ENCODE data around the gene SDCBP2.

SDCBP2 gene

GRCh38 chr20:1328680-1329330, at the start of gene SDCBP2:
SDCBP2 (minus strand) TSS chr20:1329139; CDS start chr20:1320416, 8,723 bp downstream.
- no peak for DNase-seq

GRCh38 chr20:1378735-1379125, 49.8 kb upstream of the SDCBP2 start:
- DNase-seq, result no peak

GRCh38 chr20:1377984-1378734, 49.2 kb upstream of the SDCBP2 start:
- DNase-seq, result no peak

DNA sequence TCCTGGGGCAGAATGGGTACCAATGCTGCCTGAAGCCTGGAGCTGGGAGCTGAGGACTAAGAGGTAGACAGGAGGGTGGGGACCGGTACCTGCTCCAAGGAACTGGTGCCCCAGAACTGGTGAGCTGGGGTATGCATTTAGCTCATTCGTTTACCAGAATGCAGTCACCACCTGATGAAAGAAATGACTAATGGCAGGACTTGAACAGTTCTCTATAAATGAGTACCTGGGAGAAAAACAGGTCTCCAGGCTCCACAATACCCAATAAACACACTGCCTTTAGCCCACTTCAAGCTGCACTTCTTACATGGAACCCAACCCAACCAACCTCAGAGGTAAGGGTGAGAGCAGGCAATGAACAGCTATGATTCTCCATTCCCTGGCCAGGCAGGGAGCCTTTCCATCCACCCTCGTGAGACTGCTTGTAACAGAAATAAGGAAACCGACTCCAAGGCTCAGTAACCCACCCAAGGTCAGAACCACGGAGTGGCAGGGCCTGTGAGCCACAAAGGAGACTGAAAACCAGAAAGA, 48.5 kb upstream of the SDCBP2 start:
- no peak for DNase-seq

- no peak for DNase-seq
These were observed 47.7 kb upstream of the SDCBP2 start for GRCh38 chr20:1376408-1377270.

DNA sequence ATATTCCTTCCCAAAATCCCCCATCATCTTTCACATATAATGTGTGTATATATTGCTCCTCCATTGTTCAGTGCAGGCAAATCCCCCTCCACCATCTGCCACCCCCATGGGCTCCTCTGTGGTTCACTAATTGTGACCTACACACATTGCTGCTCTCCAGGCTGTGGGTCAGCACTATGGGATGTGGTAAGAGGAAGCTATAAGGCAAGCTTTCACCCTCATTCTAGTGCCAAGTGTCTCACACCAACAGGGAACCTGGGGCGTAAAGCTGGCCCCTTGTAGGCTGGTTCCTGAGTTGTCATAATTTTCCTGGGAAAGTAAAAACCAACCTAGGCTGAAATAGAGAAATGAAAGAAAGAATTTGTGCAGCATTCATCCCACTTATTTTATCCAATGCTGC, 47.1 kb upstream of the SDCBP2 start:
- DNase-seq, result no peak

- DNase-seq, result no peak
These were observed 46.6 kb upstream of the SDCBP2 start for GRCh38 chr20:1375515-1375914.

DNA sequence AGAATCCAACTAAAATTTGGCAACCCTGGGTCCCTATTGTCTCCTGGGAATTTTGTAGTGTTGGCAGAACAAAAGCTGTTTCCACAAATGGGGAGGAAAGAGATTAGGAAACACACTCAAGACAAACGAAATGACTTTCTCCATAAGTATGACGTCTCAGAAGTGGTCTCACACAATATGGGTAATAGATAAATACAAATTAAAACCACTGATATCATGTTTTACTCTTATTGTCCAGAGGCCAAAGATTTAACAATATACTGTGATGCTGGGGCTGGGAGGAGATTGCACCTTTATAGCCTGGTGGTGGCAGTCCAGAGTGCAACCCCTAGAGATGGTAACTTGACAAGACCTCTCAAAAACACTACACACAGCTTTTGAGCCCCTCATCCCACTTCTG, 45.3 kb upstream of the SDCBP2 start:
- DNase-seq, result no peak

DNA sequence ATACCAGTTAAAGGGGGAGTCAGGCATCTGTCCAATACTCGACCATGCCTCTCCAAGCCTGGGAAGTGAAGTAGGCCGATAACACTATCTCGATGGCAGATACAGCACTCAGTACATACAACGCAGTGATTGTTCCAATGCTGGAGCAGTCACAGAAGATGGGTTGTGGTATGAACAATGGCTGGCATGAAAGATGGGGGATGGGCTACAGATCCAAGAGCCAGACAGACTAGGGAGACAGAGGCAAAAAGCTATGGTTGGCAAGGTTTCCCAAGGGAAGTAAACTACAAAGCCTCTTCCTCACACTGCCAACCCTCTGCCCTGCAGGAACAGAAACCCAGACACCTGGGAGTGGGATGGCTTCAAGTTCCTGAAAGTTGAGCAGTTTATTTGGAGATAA, 44.7 kb upstream of the SDCBP2 start:
- no peak for DNase-seq

- no peak for DNase-seq
These were observed 44.1 kb upstream of the SDCBP2 start for GRCh38 chr20:1373036-1373435.

- DNase-seq, result no peak
These were observed 43.0 kb upstream of the SDCBP2 start for GRCh38 chr20:1371830-1372539.

DNA sequence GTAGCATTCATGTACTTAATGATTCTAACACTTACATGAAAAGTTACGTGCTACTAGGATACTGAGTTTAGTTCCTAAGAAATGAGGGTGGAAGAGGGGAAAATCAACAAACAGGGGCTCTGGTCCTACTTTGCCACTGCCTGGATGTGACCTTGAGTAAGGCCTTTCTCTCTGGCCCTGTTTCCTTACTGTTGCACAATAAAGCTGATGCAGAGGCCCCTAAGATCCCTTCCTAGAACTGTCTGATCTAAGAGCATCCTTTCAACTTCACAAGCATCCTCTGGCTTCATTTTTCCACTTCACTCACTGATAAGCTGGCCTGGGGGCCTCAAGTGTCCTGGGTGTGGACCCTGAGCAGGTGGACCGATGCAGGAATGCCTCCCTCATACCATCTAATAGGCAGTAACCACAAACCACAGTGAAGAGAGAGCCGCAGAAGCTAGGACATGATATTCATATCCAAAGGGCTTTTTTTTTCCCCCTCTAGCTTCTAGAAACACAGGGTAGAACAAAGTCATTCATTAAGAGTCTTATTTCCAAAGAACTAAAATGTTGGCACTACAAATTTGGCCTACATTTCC, 42.4 kb upstream of the SDCBP2 start:
- DNase-seq, result no peak

DNA sequence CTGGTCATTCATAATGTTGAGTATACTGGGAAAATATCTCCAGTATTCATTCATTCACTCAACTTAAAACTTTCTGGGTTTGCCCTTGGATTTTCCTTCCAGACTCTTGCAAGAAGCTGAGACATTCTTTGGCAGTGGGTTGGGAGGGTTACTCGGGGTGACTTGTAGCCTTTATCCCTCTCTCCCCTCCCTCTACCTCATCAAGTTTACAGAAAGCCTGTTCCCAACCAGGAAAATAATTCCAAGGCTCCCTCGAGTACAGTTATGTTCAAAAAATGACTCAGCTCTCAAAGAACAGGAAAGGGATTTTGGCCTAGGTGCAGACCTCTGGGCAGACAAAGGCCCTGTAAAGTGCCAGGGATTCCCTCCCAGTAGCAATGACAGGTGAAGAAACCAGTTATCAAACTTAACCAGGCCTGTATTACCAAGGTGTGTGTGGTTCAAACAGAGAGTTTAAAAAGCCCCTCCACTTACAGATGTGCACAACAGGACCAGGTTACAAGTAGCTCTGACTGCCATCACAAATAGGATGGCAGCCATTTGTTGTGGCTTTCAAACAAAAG, 41.7 kb upstream of the SDCBP2 start:
- DNase-seq, result no peak

DNA sequence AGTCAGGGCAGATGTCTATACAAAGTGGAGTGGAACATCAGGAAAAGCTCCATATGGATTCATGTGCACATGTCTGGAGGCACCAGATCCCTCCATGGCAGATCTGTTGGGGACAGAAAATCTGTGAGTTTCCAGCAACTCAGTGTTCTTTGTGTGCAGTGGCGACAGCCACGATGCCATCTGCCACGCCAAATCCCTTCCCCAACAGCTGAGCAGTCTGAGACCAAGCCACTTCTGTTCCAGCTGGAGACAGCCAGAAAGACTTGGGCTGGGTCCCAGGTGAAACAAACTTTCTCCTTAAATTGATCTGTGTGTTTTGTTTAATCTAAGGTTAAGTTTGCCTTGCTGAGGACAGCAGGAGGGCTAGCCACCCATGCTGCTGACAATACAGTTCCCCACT, 41.0 kb upstream of the SDCBP2 start:
- DNase-seq, result no peak

GRCh38 chr20:1368448-1369199, 39.7 kb upstream of the SDCBP2 start:
- no peak for DNase-seq

DNA sequence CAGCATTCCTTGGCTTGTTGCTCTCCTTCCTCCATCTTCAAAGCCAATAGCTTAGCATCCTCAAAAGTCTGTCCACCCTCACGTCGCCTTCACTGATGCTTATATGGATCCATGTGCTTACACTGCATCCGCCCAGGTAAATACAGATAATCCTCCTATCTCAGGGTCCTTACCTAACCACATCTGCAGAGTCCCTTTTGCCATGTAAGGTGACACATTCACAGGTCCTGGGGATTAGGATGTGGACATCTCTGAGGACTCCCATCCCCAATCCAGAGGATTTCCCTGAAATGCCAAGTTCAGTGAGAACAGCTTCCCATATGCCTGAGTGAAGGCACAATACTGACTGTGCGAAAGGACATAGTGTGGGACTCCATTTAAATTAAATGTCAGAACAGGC, 38.5 kb upstream of the SDCBP2 start:
- no peak for DNase-seq

DNA sequence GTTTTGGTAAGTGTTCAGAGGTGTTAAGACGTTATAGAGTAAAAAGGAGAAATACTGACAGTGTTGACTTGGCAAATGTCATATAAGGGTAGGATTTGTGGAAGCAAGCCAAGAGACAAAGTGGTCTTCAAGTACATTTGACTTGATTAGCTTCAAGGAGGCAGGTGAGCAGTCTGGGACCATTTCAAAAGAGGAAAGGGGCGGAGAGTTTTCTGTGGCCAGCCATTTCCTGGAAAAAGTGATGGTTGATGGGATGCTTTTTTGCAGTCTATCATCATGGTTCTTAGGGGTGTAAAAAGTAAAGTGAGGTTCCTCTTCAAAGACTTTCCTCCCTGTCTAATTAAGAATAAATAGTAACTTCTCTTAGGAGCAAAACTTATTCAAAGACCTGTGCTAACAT, 35.2 kb upstream of the SDCBP2 start:
- DNase-seq, result no peak

- DNase-seq, result no peak
These were observed 34.6 kb upstream of the SDCBP2 start for GRCh38 chr20:1363522-1363921.

DNA sequence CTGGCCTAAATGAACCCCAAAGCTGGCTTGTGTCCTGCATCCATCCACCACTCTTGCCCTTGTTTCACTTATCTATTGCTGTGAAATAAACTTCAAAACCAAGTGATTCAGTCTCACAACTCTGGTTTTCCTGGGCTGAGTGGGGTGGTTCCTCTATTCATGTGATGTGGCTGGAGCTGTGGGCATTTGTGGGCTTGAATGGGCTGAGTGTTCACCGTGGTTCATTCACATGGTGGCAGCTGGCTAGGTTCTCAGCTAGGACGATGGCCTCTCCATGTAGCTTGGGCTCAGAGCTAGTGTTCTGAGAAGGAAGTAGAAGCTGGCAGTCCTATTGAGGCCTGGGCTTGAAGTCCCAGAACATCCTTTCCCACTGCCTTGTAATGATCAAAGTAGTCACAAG, 33.5 kb upstream of the SDCBP2 start:
- no peak for DNase-seq

GRCh38 chr20:1360094-1360846, 31.3 kb upstream of the SDCBP2 start:
- no peak for DNase-seq
